ENCODE data around the gene C12orf54.
"Not testable (repeated sequence)": the region's sequence is repeated elsewhere in the genome, so short reads cannot be mapped to it uniquely, and the experiment has no call there.

C12orf54 gene

GRCh38 chr12:48510111-48510510 lies 27.8 kb downstream of the C12orf54 start:
- DNase-seq (ENCODE audit: low read depth): no peak

DNA sequence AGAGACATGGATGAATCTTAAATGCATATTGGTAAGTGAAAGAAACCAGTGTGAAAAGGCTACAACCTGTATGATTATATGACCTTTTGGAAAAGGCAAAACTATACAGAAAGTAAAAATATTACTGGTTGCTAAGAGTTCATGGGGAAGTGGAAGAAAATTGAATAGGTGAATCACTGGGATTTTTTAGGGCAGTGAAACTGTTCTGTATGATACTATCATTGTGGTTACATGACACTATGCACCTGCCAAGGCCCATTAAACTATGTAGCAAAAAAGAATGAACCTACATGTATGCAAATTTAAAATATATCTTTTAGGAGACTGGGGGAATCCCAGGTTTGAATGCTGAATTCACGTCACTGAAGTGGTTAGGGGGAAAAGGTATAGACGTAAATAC lies 30.6 kb downstream of the C12orf54 start:
- DNase-seq (ENCODE audit: low read depth): no peak

GRCh38 chr12:48514728-48515127 lies 32.4 kb downstream of the C12orf54 start:
- DNase-seq (ENCODE audit: low read depth): no peak

GRCh38 chr12:48520381-48520780 lies 38.1 kb downstream of the C12orf54 start:
- not testable (repeated sequence) for DNase-seq (ENCODE audit: low read depth)

GRCh38 chr12:48525332-48525731 lies 43.0 kb downstream of the C12orf54 start, which contains the start of gene OR8S1:
OR8S1 (plus strand) TSS chr12:48525632; CDS start chr12:48525632, 0 bp downstream.
- no peak for DNase-seq (ENCODE audit: low read depth)

DNA sequence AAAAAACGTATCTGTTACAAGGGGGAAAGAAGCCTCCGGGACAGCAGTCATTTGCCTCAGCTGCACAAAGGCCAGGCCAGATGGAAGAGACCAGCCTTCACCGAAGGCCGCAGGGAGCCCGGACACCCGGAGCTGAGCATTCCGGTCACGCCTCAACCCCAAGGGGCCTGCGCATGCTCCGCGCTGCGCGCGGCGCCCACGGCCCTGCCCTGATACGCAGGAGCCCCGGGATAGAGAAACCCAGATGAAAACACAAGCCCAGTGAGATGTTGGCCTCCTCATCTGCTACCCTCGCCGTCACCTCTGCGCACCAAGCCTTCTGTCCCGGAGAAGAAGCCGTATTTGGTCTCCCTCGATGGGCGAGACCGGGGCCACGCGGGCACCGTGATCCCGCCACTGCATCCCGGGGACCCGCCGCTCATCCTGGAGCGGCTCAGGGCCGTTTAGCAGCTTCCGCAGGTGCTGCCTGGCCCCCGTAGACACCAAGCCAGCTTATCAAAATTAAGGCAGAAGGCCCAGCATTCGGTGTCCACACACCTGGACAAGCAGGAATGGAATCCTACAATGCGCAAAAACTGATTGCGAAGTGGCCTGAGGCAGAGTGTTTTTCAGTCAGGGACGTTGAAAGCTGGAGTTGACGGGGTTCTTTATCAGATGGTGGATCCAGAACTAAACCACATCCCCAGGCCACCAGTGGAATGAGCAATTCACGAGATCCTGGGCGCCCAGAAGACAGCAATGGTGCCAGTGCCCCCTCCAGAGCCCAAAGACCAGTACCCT lies 45.8 kb downstream of the C12orf54 start:
- DNase-seq (ENCODE audit: low read depth): no peak

DNA sequence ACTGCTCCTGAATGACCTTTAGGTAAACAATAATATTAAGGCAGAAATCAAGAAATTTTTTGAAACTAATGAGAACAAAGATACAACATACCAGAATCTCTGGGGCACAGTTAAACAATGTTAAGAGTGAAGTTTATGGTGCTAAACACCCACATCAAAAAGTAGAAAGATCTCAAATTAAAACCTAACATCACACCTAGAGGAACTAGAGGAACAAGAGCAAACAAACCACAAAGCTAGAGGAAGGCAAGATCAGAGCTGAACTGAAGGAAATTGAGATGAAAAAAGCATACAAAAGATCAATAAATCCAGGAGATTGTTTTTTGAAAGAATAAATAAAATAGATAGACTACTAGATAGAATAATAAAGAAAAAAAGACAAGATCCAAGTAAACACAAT lies 50.3 kb downstream of the C12orf54 start:
- DNase-seq (ENCODE audit: low read depth): no peak

DNA sequence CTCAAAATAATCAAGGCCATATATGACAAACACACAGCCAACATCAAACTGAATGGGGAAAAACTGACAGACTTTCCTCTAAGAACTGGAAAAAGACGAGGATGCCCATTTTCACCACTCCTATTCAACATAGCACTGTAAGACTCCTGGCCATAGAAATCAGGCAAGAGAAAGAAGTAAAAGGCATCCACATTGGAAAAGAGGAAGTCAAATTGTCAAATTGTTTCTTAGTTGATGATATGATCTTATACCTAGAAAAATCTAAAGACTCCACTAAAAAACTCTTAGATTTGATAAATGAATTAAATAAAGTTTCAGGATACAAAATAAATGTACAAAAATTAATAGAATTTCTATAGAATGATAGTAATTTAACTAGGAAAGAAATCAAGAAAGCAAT lies 54.3 kb downstream of the C12orf54 start:
- DNase-seq (ENCODE audit: low read depth): no peak

DNA sequence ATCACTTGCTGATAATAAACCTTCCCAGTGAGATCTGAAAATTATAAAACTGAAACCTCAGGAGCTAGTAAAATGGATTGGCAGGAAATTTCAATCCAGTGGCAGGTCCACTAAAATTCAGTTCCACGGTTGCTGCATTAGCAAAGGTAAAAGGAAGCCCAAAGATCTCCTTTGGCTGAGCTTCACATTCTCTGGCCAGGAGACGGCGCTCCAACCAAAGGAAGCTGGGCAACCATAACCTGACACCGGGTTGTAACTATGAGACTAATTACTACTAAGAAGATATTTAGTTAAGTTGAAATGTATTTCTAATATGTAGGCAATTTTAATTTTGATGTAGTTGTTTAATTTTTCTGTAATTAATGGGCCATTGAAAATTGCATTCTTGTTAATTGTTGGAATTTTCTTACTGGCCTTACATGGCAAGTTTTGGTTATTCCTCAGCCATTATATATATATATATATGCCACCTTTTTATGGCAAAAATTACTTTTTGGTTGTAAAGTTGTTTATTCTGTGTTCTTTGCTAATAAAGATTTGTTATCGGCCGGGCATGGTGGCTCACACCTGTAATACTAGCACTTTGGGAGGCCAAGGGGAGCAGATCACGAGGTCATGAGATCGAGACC lies 60.1 kb downstream of the C12orf54 start:
- DNase-seq (ENCODE audit: low read depth): no peak

GRCh38 chr12:48545833-48546469 lies 63.7 kb downstream of the C12orf54 start:
- DNase-seq (ENCODE audit: low read depth): no peak

Measured in GM04503 (cell line).